Measurements from ENCODE around the gene SLCO4A1. TPM values are rescaled to one million over a fixed set of nuclear protein-coding genes. Genes with fewer than 3 reads are reported as not detected.

Gene SLCO4A1
- total and polyA plus RNA-seq, 9 of the 15 experiments (the other 6 are each of a cell fraction or from before 2014, with no cell fraction given): 1.6 to 21.9 (median 12.8) TPM

GRCh38 chr20:62616728-62617621 lies 25.3 kb upstream of the SLCO4A1 start:
- no TSS peak for BruUV-seq (replicated peaks)
- Histone ChIP-seq H3K9me3 (replicated peaks; ENCODE audit: control insufficient read depth, insufficient read depth, low read depth, low read length) (no peaks in the 10 kb centered on the region), H3K4me1 (replicated peaks in 1 of 2; ENCODE audit: control insufficient read depth in 2 of 2, insufficient read depth in 2 of 2, low read length in 2 of 2) (peaks cover 0 to 44% of the 10 kb centered on the region in 2 experiments; a peak in 2 of 5 replicates), H3K79me2 (ENCODE audit: control insufficient read depth, insufficient read depth, low read length) (no peaks in the 10 kb centered on the region), H2AFZ (ENCODE audit: low read depth, low read length) (no peak overlapping the region), H3K27ac (ENCODE audit: extremely low read depth, low read depth, low read length) (no peak overlapping the region), H3K36me3 (ENCODE audit: control insufficient read depth, insufficient read depth, low read length) (no peaks in the 10 kb centered on the region), H3K4me2 (ENCODE audit: insufficient read depth, low read length) (no peak overlapping the region), H3K4me3 (no peak overlapping the region), H4K20me1 (replicated peaks; ENCODE audit: control insufficient read depth, insufficient read depth, low read length) (peaks cover 3% of the 10 kb centered on the region; the same call in 1 of the 2 replicates), H3K27me3 (ENCODE audit: control insufficient read depth in 2 of 2, insufficient read depth in 2 of 2, low read length in 2 of 2) (peaks cover 8 to 21% of the 10 kb centered on the region in 2 experiments), H3K9me1 (ENCODE audit: control insufficient read depth, insufficient read depth, low read length) (no peaks in the 10 kb centered on the region), H3K9ac (ENCODE audit: insufficient read depth in 1 of 2, low read depth in 2 of 2, low read length in 2 of 2) (peak overlapping the region in 1 of 2 experiments; percentile 61; a peak in 1 of 4 replicates)
- DNase-seq (ENCODE audit: extremely low read depth in 1 of 4, low spot score in 3 of 4) (peak; percentile 82 to 87 (median 86)), ATAC-seq (peak; percentile 100), FAIRE-seq (no peak)
- CTCF ChIA-PET (ENCODE audit: low intra/inter-chr PET ratio): interaction anchor here (1.2 to 1.9 kb wide), 3 partner anchors 101 to 315 kb away, joined by 3 to 15 read pairs (median 10); no protein-coding TSS in a partner anchor
- WGBS (ENCODE audit: insufficient coverage, low coverage, missing lambda C conversion rate): 25% methylated on average over 26 of the region's 26 CpGs
- in situ Hi-C loops (cut with MboI): loop anchor here (10.0 kb wide), 2 partner anchors 202 to 312 kb away; partner anchors contain the start of gene ADRM1
- intact Hi-C loops (cut with micrococcal nuclease): loop anchor here (1.0 to 5.0 kb wide), 4 partner anchors 34 to 206 kb away; no protein-coding TSS in a partner anchor
- POLR2A ChIA-PET: interaction anchor here (0.6 to 1.2 kb wide), 5 partner anchors 34 to 222 kb away, joined by 3 read pairs; no protein-coding TSS in a partner anchor
- 0 out of 2 replicates have a peak, but pooled peaks have one; percentile 27 for TF ChIP-seq RREB1 (CRISPR knock-in tag; IDR thresholded peaks at IDR 0.05)
- TF ChIP-seq ZC3H4 (CRISPR knock-in tag; IDR thresholded peaks at IDR 0.05; ENCODE audit: borderline replicate concordance): no peak
- TF ChIP-seq JUND (IDR thresholded peaks at IDR 0.05; ENCODE audit: borderline replicate concordance, low read depth, low read length): 0 out of 2 replicates have a peak, but pooled peaks have one; percentile 7
- no peak; the same call in 2 of the 3 replicates for TF ChIP-seq JUND (tag; IDR thresholded peaks at IDR 0.05; ENCODE audit: borderline replicate concordance, low read depth, low read length)
- TF ChIP-seq KLF16 (IDR thresholded peaks at IDR 0.05): peak; percentile 45; the same call in 1 of the 2 replicates
- TF ChIP-seq VEZF1 (CRISPR knock-in tag; IDR thresholded peaks at IDR 0.05): peak; percentile 27; the same call in 1 of the 2 replicates
- peak; percentile 41; the same call in 1 of the 2 replicates for TF ChIP-seq SP1 (CRISPR knock-in tag; IDR thresholded peaks at IDR 0.05)
- TF ChIP-seq TFAP4 (CRISPR knock-in tag; IDR thresholded peaks at IDR 0.05; ENCODE audit: borderline replicate concordance): peak; percentile 94
- TF ChIP-seq FOXA3 (CRISPR knock-in tag; conservative IDR thresholded peaks at IDR 0.05 in 1 of 2, IDR thresholded peaks at IDR 0.05 in 1 of 2): 0 out of 4 replicates have a peak, but pooled peaks of 1 of the 2 experiments have one; percentile 31
- TF ChIP-seq NR1H2 (CRISPR knock-in tag; IDR thresholded peaks at IDR 0.05): 0 out of 2 replicates have a peak, but pooled peaks have one; percentile 51
- TF ChIP-seq TBP (optimal IDR thresholded peaks at IDR 0.05; ENCODE audit: low read depth, low read length): peak; percentile 28

Measured in K562 (cell line).